HEK293 (cell line): ENCODE results near the gene NKD2.

ENCODE experiments used
- CTCF ChIA-PET: fragments of 350-600 bp; formaldehyde crosslinking; extraction: SDS; loops from one replicate; lab custom pipeline; 2021; ENCODE audit warnings: antibody characterized with exemption; lab: Yijun Ruan, JAX
- POLR2A ChIA-PET: fragments of 300-600 bp; formaldehyde crosslinking; extraction: SDS; loops from one replicate; lab custom pipeline; 2020; ENCODE audit warnings: antibody characterized with exemption, inconsistent platforms; lab: Yijun Ruan, JAX
- H3K27ac ChIP-seq: fragments of 200-500 bp; sonication (Bioruptor generic); 2 replicates; pipeline ENCODE4 v1.5.1; 2014; ENCODE audit warnings: low read depth, low read length, control low read depth, inconsistent platforms; ENCODE audit errors: extremely low read depth
- H3K36me3 ChIP-seq, 2 experiments: fragments of 200-500 bp in 1 of 2; sonication (Bioruptor generic) in 1 of 2; 1 replicate in 1 of 2; 2 replicates in 1 of 2; pipeline ENCODE4 v1.5.1; 2014 to 2017; ENCODE audit warnings: inconsistent platforms in 2 of 2, low read length in 2 of 2; ENCODE audit not compliant: control insufficient read depth in 2 of 2, insufficient read depth in 1 of 2
- H3K4me1 ChIP-seq: fragments of 200-500 bp; sonication (Bioruptor generic); 2 replicates; pipeline ENCODE4 v1.5.1; 2014; ENCODE audit warnings: mild to moderate bottlenecking, low read length, inconsistent platforms; ENCODE audit not compliant: control insufficient read depth, insufficient read depth
- H3K4me3 ChIP-seq: 2 replicates; pipeline ENCODE4 v1.5.1; 2011; ENCODE audit warnings: low read depth, mild to moderate bottlenecking, control low read depth, low read length, moderate library complexity
- H3K9me3 ChIP-seq: fragments of 200-500 bp; sonication (Bioruptor generic); 2 replicates; pipeline ENCODE4 v1.5.1; 2014; ENCODE audit warnings: low read depth, low read length, inconsistent platforms; ENCODE audit not compliant: control insufficient read depth, insufficient read depth
- GLIS2 ChIP-seq: fragments of 450-650 bp; formaldehyde crosslinking; IDR thresholded peaks from 2 replicates; pipeline ENCODE4 v1.5.1; 2016; ENCODE audit warnings: missing biosample characterization, missing genetic modification characterization
- HOXA7 ChIP-seq: sonication (generic); formaldehyde crosslinking; IDR thresholded peaks from 2 replicates; pipeline ENCODE4 v1.8.1; 2022; ENCODE audit warnings: missing genetic modification reagents, borderline replicate concordance
- SCRT1 ChIP-seq: fragments of 450-650 bp; formaldehyde crosslinking; IDR thresholded peaks from 2 replicates; pipeline ENCODE4 v1.5.1; 2016; ENCODE audit warnings: missing biosample characterization, missing genetic modification characterization, borderline replicate concordance
- SCRT2 ChIP-seq: fragments of 450-650 bp; formaldehyde crosslinking; IDR thresholded peaks from 2 replicates; pipeline ENCODE4 v1.5.1; 2016; ENCODE audit warnings: missing biosample characterization, missing genetic modification characterization
- TRIM28 ChIP-seq: IDR thresholded peaks from 2 replicates; pipeline ENCODE4 v1.6.1; 2011; ENCODE audit warnings: low read length, control low read depth, borderline replicate concordance
- ZBTB21 ChIP-seq: fragments of 450-650 bp; formaldehyde crosslinking; IDR thresholded peaks from 2 replicates; pipeline ENCODE4 v1.5.1; 2017; ENCODE audit warnings: missing biosample characterization, missing genetic modification characterization
- ZNF146 ChIP-seq: fragments of 450-650 bp; formaldehyde crosslinking; IDR thresholded peaks from 2 replicates; pipeline ENCODE4 v1.5.1; 2016; ENCODE audit warnings: missing biosample characterization, missing genetic modification characterization
- ZNF175 ChIP-seq: fragments of 450-650 bp; formaldehyde crosslinking; IDR thresholded peaks from 2 replicates; pipeline ENCODE4 v1.5.1; 2016; ENCODE audit warnings: missing biosample characterization, missing genetic modification characterization
- ZNF311 ChIP-seq: fragments of 450-650 bp; formaldehyde crosslinking; IDR thresholded peaks from 2 replicates; pipeline ENCODE4 v1.5.1; 2017; ENCODE audit warnings: missing biosample characterization, missing genetic modification characterization, borderline replicate concordance
- ZNF433 ChIP-seq: fragments of 450-650 bp; formaldehyde crosslinking; IDR thresholded peaks from 2 replicates; pipeline ENCODE4 v1.5.1; 2016; ENCODE audit warnings: missing biosample characterization, missing genetic modification characterization, low read depth
- ZNF548 ChIP-seq: fragments of 450-650 bp; formaldehyde crosslinking; IDR thresholded peaks from 2 replicates; pipeline ENCODE4 v1.5.1; 2016; ENCODE audit warnings: missing biosample characterization, missing genetic modification characterization
- ZNF621 ChIP-seq: fragments of 450-650 bp; formaldehyde crosslinking; IDR thresholded peaks from 2 replicates; pipeline ENCODE4 v1.5.1; 2017; ENCODE audit warnings: missing biosample characterization, missing genetic modification characterization
- ZNF664 ChIP-seq: fragments of 450-650 bp; formaldehyde crosslinking; IDR thresholded peaks from 2 replicates; pipeline ENCODE4 v1.5.1; 2016; ENCODE audit warnings: missing biosample characterization, missing genetic modification characterization
- ZNF776 ChIP-seq: fragments of 450-650 bp; formaldehyde crosslinking; IDR thresholded peaks from 2 replicates; pipeline ENCODE4 v1.5.0; 2017; ENCODE audit warnings: missing biosample characterization, missing genetic modification characterization, borderline replicate concordance
- TF ChIP-seq, protein P1 (sequence below): fragments of 450-650 bp; formaldehyde crosslinking; IDR thresholded peaks from 2 replicates; pipeline ENCODE4 v1.5.1; 2016; ENCODE audit warnings: missing biosample characterization, missing genetic modification characterization
- TF ChIP-seq, protein P2 (sequence below): fragments of 450-650 bp; formaldehyde crosslinking; IDR thresholded peaks from 2 replicates; pipeline ENCODE4 v1.5.1; 2016; ENCODE audit warnings: missing biosample characterization, missing genetic modification characterization
- TF ChIP-seq, protein P3 (sequence below): fragments of 450-650 bp; formaldehyde crosslinking; IDR thresholded peaks from 2 replicates; pipeline ENCODE4 v1.5.0; 2017; ENCODE audit warnings: missing biosample characterization, missing genetic modification characterization, borderline replicate concordance
- TF ChIP-seq, protein P4 (sequence below): fragments of 450-650 bp; formaldehyde crosslinking; IDR thresholded peaks from 2 replicates; pipeline ENCODE4 v1.5.1; 2016; ENCODE audit warnings: missing biosample characterization, missing genetic modification characterization
- TF ChIP-seq, protein P5 (sequence below): fragments of 450-650 bp; formaldehyde crosslinking; IDR thresholded peaks from 2 replicates; pipeline ENCODE4 v1.5.1; 2016; ENCODE audit warnings: missing biosample characterization, missing genetic modification characterization

Gene NKD2

DNA sequence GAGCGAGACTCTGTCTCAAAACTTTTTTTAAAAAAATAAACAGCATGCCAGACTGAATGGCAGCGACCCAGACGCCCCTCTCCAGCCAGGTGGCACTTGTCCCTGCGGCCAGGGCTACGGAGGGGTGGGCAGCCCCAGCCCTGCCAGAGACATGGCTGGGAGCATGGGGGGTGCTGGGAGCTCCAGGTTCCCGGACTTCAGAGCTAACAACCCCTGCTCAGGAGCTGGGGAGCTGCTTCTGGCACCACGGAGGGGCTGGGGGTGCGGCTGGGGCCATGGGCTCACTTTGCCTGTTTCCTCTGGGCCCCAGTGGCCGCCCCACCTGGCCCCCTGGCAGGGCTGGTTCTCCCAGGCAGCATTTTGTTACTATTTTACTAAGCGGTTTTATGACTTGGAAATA is 53.3 kb downstream of the NKD2 start:
- Histone ChIP-seq H3K4me1 (no peaks in the 10 kb centered on the region), H3K27ac (no peak overlapping the region), H3K36me3 (peaks cover 0 to 50% of the 10 kb centered on the region in 2 experiments; a peak in 1 of 3 replicates), H3K4me3 (no peak overlapping the region), H3K9me3 (no peaks in the 10 kb centered on the region)
- ChIA-PET POLR2A (no interaction called here), CTCF (no interaction called here)
- TF ChIP-seq ZNF175 (tag by site-specific recombination) (no peak), HOXA7 (CRISPR knock-in tag) (no peak), ZBTB21 (tag by site-specific recombination) (no peak), ZNF146 (no peak), TRIM28 (no peak)

DNA sequence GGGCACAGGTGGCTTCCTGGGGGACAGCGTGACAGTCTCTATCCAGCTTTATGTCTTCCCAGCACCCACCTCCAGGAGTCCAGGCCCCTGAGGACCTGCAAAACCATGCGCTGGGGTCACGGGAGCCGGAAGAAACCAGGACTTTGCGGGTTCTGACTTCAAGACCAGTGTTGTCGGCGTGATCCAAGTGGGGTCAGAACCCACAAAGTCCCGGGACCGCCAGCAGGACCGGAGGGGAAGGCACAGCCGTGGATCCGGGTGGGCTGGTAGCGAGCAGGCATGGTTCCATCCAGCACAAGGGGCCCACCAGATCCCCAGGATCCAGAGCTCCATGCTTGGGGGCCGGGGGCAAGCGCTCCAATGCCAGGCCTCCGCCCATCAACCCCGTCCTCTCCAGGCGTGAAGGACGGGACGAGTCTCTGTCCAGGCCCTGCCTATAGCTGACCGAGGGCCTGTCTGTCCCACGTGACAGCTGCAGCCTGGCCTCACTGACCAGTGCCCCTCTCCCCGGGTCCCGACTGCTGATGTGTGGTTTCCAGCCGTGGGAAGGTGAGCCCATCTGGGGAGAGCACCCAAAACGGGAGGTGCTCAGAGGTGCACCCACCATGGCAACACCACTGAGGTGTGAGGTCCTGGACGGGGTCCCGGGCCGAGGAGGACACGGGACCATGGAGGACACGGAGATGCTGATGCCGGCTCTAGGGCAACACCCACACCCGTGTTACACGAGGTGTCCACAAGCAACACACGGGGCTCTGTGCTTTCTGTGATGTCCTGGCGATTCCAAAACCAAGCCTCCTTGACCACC is 54.4 kb downstream of the NKD2 start:
- no peaks in the 10 kb centered on the region for H3K9me3 ChIP-seq

DNA sequence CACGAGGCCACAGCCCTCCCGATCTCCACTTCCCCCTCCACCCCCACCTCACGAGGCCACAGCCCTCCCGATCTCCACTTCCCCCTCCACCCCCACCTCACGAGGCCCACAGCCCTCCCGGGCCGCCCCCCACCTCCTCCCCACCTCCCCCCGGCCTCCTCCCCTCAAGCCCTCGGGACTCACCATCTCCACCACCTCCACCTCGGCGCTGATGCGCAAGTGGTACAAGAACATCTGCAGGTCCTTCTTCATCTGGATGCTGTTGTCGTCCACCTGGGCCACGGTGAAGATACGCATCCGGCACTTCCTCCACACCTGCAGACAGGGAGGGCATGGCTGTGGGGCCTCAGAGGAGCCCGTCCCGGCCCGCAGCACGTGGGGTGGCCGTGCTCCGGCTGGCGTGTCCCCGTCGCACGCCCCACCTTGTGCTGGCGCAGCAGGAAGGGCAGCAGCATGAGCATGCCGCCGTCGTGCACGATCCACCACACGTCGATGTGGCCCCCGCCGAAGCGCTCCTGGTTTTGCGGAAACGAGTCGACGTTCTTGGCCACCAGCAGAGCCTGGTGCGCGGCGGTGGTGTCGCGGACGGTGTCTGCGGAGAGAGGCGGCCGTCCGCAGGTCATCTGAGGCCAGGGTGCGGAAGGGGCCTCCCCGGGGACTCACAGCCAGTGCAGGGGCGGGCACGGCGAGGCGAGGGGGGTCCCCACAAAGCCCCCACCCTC is 55.2 kb downstream of the NKD2 start:
- Histone ChIP-seq H3K27ac (no peak overlapping the region), H3K9me3 (no peaks in the 10 kb centered on the region), H3K4me1 (no peaks in the 10 kb centered on the region), H3K36me3 (peaks cover 0 to 46% of the 10 kb centered on the region in 2 experiments; a peak in 1 of 3 replicates), H3K4me3 (no peak overlapping the region)
- ChIA-PET CTCF (no interaction called here), POLR2A (no interaction called here)
- TF ChIP-seq ZNF548 (tag by site-specific recombination): no peak
- no peak for TF ChIP-seq ZNF433 (tag by site-specific recombination)
- TF ChIP-seq, protein P1, sequence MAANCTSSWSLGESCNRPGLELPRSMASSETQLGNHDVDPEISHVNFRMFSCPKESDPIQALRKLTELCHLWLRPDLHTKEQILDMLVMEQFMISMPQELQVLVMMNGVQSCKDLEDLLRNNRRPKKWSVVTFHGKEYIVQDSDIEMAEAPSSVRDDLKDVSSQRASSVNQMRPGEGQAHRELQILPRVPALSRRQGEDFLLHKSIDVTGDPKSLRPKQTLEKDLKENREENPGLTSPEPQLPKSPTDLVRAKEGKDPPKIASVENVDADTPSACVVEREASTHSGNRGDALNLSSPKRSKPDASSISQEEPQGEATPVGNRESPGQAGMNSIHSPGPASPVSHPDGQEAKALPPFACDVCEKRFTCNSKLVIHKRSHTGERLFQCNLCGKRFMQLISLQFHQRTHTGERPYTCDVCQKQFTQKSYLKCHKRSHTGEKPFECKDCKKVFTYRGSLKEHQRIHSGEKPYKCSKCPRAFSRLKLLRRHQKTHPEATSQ (tag by site-specific recombination): no peak
- TF ChIP-seq, protein P2, sequence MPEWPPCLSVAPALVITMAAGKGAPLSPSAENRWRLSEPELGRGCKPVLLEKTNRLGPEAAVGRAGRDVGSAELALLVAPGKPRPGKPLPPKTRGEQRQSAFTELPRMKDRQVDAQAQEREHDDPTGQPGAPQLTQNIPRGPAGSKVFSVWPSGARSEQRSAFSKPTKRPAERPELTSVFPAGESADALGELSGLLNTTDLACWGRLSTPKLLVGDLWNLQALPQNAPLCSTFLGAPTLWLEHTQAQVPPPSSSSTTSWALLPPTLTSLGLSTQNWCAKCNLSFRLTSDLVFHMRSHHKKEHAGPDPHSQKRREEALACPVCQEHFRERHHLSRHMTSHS (tag by site-specific recombination): no peak
- no peak for TF ChIP-seq ZNF621
- TF ChIP-seq HOXA7 (CRISPR knock-in tag): no peak
- TF ChIP-seq SCRT1 (tag by site-specific recombination): no peak
- TF ChIP-seq GLIS2 (tag by site-specific recombination): no peak
- no peak for TF ChIP-seq ZNF776 (tag by site-specific recombination)
- TF ChIP-seq, protein P3, sequence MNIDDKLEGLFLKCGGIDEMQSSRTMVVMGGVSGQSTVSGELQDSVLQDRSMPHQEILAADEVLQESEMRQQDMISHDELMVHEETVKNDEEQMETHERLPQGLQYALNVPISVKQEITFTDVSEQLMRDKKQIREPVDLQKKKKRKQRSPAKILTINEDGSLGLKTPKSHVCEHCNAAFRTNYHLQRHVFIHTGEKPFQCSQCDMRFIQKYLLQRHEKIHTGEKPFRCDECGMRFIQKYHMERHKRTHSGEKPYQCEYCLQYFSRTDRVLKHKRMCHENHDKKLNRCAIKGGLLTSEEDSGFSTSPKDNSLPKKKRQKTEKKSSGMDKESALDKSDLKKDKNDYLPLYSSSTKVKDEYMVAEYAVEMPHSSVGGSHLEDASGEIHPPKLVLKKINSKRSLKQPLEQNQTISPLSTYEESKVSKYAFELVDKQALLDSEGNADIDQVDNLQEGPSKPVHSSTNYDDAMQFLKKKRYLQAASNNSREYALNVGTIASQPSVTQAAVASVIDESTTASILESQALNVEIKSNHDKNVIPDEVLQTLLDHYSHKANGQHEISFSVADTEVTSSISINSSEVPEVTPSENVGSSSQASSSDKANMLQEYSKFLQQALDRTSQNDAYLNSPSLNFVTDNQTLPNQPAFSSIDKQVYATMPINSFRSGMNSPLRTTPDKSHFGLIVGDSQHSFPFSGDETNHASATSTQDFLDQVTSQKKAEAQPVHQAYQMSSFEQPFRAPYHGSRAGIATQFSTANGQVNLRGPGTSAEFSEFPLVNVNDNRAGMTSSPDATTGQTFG (tag by site-specific recombination): no peak
- no peak for TF ChIP-seq ZNF664 (tag by site-specific recombination)
- no peak for TF ChIP-seq ZNF311 (tag by site-specific recombination)

More for the DNA sequence above, 54.4 kb downstream of the NKD2 start:
- ChIA-PET POLR2A (no interaction called here), CTCF (no interaction called here)
- TF ChIP-seq, protein P4, sequence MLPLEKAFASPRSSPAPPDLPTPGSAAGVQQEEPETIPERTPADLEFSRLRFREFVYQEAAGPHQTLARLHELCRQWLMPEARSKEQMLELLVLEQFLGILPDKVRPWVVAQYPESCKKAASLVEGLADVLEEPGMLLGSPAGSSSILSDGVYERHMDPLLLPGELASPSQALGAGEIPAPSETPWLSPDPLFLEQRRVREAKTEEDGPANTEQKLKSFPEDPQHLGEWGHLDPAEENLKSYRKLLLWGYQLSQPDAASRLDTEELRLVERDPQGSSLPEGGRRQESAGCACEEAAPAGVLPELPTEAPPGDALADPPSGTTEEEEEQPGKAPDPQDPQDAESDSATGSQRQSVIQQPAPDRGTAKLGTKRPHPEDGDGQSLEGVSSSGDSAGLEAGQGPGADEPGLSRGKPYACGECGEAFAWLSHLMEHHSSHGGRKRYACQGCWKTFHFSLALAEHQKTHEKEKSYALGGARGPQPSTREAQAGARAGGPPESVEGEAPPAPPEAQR (tag by site-specific recombination): no peak
- TF ChIP-seq, protein P5, sequence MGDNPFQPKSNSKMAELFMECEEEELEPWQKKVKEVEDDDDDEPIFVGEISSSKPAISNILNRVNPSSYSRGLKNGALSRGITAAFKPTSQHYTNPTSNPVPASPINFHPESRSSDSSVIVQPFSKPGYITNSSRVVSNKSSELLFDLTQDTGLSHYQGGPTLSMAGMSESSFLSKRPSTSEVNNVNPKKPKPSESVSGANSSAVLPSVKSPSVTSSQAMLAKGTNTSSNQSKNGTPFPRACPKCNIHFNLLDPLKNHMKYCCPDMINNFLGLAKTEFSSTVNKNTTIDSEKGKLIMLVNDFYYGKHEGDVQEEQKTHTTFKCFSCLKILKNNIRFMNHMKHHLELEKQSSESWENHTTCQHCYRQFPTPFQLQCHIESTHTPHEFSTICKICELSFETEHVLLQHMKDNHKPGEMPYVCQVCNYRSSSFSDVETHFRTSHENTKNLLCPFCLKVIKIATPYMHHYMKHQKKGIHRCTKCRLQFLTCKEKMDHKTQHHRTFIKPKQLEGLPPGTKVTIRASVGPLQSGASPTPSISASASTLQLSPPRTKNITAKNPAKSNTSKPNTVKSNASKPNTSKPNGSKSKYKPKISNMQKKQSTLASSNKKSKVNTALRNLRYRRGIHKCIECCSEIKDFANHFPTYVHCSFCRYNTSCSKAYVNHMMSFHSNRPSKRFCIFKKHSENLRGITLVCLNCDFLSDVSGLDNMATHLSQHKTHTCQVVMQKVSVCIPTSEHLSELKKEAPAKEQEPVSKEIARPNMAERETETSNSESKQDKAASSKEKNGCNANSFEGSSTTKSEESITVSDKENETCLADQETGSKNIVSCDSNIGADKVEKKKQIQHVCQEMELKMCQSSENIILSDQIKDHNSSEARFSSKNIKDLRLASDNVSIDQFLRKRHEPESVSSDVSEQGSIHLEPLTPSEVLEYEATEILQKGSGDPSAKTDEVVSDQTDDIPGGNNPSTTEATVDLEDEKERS (tag by site-specific recombination): no peak
- TF ChIP-seq SCRT2 (tag by site-specific recombination): no peak
- Histone ChIP-seq H3K36me3 (peaks cover 0 to 46% of the 10 kb centered on the region in 2 experiments; a peak in 1 of 3 replicates), H3K4me1 (no peaks in the 10 kb centered on the region), H3K27ac (no peak overlapping the region), H3K4me3 (no peak overlapping the region)
